Activated T-helper 1 cell treated with anti-CD3 and anti-CD28 coated beads, Interleukin-12 subunit alpha, Interleukin-12 subunit beta, Interleukin-2, Interleukin-4 antibody, amounts not matched to agents 30 ng/mL and 10 ng/mL and 1 ng/mL, durations not matched to agents 14 hours and 24 hours and 36 hours (primary cell): ENCODE data around the gene RNF166. TPM values are rescaled to one million over a fixed set of nuclear protein-coding genes. Genes with fewer than 3 reads are reported as not detected.

Source experiments
- DNase-seq: peaks from one replicate; pipeline ENCODE4 v3.0.0; 2021; ENCODE audit warnings: low spot score
- H3K27ac Mint-ChIP-seq: one replicate; pipeline ENCODE4 v1.8.0; 2021; ENCODE audit warnings: mild to moderate bottlenecking, mixed read lengths
- H3K27me3 Mint-ChIP-seq: one replicate; pipeline ENCODE4 v1.8.0; 2022; ENCODE audit warnings: mild to moderate bottlenecking, moderate library complexity, mixed read lengths; ENCODE audit not compliant: insufficient read depth
- H3K36me3 Mint-ChIP-seq: one replicate; pipeline ENCODE4 v1.8.0; 2021; ENCODE audit warnings: low read depth, mixed read lengths
- H3K4me1 Mint-ChIP-seq: one replicate; pipeline ENCODE4 v1.8.0; 2021; ENCODE audit warnings: low read depth, mixed read lengths
- H3K4me3 Mint-ChIP-seq: one replicate; pipeline ENCODE4 v1.8.0; 2021; ENCODE audit warnings: mild to moderate bottlenecking, moderate library complexity, mixed read lengths
- H3K9me3 Mint-ChIP-seq: one replicate; pipeline ENCODE4 v1.8.0; 2021; ENCODE audit warnings: mixed read lengths
- intact Hi-C: fragments of 100-400 bp; cut with micrococcal nuclease; formaldehyde crosslinking; loops from one replicate; pipeline ENCODE4 v1.15.1; 2024
- total RNA-seq: library from RNA; stranded (reverse); gene quantifications from 2 replicates; pipeline ENCODE4 v1.2.3, GENCODE V29; 2022

RNF166 gene
- total RNA-seq, 1 donor from 2014 or later: 42.4 TPM

DNA sequence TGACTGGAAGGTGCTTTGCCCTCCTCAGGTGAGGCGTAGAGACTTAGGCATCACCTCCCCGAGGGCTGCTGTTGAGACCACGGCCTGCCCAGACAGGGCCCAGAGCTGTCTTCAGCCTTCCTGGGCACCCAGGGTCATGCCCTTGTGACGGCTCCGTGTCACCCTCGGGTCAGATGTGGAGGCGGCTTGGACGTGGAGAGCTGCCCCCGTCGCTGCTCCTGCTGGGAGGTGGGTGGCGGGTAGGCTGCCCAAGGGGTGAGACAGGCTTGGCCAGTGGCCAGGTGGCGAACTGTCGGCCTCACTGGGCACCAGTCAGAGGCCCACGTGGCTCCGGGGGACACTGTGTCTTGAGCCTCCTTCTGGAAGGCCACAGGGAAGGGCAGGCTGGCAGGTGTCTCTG, 11.0 kb downstream of the RNF166 start:
- intact Hi-C loops: no loop called here

DNA sequence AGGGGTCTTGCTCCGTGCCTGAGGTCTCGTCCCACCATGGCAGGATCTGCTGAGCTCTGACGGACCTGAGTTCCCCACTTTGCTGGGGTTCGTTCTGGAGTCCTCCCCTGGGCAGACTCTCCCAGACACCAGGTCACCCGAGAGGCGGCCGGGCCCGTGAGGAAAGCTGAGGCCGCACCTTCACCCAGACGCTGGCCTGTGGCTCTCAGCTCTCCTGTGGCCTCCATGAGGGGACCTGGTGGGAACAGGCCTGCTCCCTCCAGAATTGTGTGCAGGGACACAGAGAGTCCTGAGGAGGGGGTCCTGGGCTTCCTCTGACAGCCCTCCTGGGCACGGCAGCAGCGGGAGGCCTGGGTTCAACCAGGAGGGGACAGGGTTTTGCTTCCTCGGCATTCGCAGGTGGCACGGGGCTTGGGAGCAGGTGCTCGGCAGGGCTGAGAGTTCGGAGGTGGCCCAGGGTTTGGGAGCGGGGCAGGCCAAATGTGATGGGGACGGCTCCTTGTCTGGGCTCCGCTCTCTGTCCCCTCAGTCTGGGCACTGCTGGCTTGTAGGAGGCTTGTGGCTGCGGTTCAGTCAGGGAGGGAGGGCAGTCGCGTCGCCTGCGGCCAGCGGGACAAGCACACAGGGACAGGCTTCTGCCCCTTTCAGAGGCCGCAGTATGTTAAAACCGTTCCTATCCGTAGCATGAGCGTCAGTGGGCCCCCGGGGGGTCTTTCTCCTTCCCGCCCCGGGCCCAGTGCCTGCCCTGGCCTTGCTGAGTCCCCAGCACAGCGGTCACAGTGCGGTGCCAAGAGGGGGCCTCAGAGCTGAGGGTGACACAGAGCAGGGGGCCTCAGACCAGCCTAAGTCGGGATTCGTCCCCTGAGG, 11.8 kb downstream of the RNF166 start:
- H3K27ac Mint-ChIP-seq: no peak overlapping the region
- no peak overlapping the region for H3K4me3 Mint-ChIP-seq
- H3K36me3 Mint-ChIP-seq: peaks cover 10% of the 10 kb centered on the region

More for the DNA sequence above, 11.0 kb downstream of the RNF166 start:
- no peak for DNase-seq
- peaks cover 15% of the 10 kb centered on the region for H3K36me3 Mint-ChIP-seq
- H3K27me3 Mint-ChIP-seq: no peaks in the 10 kb centered on the region
- H3K4me3 Mint-ChIP-seq: no peak overlapping the region
- H3K27ac Mint-ChIP-seq: no peak overlapping the region
- peaks cover 37% of the 10 kb centered on the region for H3K4me1 Mint-ChIP-seq
- no peaks in the 10 kb centered on the region for H3K9me3 Mint-ChIP-seq

DNA sequence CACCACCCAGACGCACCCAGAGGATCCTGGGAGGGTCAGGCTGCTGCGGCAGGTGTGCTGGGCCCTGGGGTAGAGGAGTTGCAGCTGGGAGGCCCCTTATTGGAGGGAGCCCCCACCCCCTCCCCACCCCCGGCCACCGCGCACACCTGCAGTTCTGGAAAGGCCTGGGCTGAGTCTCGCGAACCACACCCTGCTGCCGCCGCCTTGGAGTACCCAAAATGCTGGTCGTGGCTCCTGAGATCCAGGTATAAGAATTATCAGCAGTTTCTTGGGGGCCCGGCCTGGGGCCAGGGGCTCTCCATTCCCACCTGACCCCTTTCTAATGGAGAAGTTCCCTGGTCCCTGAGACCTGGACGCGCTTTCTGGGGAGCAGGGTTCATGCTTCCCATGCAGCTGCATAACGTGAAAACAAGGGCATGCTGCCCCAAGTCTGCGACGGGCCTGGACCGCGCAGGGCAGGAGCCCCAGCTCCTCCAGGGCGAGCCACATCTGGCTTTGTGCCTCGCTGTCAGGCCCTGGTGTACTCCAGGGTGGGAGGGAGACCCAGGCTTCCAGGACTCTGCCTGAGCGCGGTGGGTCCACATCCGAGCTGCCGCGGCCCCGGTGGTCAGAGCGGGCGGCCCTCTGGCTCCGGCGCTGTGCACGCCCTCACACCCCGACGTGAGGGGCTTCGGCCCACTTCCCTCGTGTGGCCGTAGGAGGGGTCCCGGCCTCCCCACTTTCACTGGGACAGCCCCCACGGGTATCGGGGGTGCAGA, 12.6 kb downstream of the RNF166 start:
- no peak for DNase-seq
- Mint-ChIP-seq H3K27ac (no peak overlapping the region), H3K4me3 (no peak overlapping the region), H3K27me3 (no peaks in the 10 kb centered on the region), H3K36me3 (peaks cover 10% of the 10 kb centered on the region), H3K4me1 (peaks cover 32% of the 10 kb centered on the region), H3K9me3 (no peaks in the 10 kb centered on the region)
- intact Hi-C loops: no loop called here

More for the DNA sequence above, 11.8 kb downstream of the RNF166 start:
- no peaks in the 10 kb centered on the region for H3K9me3 Mint-ChIP-seq
- intact Hi-C loops: no loop called here
- peaks cover 33% of the 10 kb centered on the region for H3K4me1 Mint-ChIP-seq
- no peak for DNase-seq
- H3K27me3 Mint-ChIP-seq: no peaks in the 10 kb centered on the region

DNA sequence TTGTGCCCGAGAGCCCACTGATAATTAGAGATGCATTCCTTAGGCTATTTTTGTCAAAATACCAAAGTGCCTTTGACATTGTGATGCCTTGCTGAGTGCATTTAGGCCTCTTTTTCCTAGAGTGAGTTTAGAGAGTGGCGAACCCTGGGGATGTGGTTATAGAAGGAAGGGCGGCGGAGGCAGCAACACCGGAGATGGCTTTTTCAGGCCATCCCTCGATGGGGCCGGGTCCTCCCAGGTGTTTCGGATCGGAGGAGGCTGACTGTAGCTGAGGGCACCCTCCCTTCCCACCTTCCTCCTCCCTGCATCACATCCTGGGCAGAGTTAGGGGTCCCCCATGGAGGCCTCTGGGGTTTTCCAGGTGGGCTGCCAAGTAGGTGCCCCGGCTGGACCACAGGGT, 13.3 kb downstream of the RNF166 start:
- peaks cover 35% of the 10 kb centered on the region for H3K4me1 Mint-ChIP-seq
- H3K27ac Mint-ChIP-seq: no peak overlapping the region
- H3K27me3 Mint-ChIP-seq: no peaks in the 10 kb centered on the region
- no peaks in the 10 kb centered on the region for H3K9me3 Mint-ChIP-seq
- H3K4me3 Mint-ChIP-seq: no peak overlapping the region
- no peak for DNase-seq
- intact Hi-C loops: no loop called here
- H3K36me3 Mint-ChIP-seq: peaks cover 7% of the 10 kb centered on the region

DNA sequence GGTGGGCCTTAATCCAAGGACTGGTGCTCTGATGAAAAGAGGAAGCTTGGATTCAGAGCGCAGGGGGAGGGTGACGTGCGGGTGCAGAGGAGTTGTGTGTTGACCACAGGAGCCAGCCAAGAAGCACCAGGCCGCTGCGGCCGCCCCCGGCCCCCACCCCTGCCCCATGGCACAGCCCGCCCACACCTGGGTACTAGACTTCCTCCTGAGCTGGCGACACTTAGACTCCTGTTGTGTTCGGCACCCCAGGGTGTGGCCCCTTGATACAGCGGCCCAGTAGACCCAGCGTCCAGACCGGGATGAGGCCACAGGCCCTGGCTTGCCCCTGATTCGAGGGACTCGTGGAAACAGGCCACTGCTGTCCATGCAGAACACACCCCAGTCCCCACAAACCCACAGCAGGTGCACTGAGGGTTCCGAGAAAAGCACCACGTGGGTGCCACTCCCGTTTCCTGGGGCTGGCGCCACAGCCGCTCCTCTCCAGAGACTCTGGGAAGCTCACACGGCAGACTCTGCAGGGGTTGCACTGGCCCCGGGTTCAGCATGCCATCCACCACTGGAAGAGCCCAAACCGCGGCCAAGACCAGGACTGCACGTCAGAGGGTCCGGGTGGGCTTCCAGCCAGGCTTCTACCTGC, 14.2 kb downstream of the RNF166 start:
- H3K27ac Mint-ChIP-seq: peak overlapping the region; percentile 80
- no peaks in the 10 kb centered on the region for H3K27me3 Mint-ChIP-seq
- no peaks in the 10 kb centered on the region for H3K9me3 Mint-ChIP-seq
- DNase-seq: peak; percentile 51
- peaks cover 3% of the 10 kb centered on the region for H3K36me3 Mint-ChIP-seq
- H3K4me1 Mint-ChIP-seq: peaks cover 38% of the 10 kb centered on the region
- intact Hi-C loops: no loop called here
- peak overlapping the region; percentile 15 for H3K4me3 Mint-ChIP-seq

DNA sequence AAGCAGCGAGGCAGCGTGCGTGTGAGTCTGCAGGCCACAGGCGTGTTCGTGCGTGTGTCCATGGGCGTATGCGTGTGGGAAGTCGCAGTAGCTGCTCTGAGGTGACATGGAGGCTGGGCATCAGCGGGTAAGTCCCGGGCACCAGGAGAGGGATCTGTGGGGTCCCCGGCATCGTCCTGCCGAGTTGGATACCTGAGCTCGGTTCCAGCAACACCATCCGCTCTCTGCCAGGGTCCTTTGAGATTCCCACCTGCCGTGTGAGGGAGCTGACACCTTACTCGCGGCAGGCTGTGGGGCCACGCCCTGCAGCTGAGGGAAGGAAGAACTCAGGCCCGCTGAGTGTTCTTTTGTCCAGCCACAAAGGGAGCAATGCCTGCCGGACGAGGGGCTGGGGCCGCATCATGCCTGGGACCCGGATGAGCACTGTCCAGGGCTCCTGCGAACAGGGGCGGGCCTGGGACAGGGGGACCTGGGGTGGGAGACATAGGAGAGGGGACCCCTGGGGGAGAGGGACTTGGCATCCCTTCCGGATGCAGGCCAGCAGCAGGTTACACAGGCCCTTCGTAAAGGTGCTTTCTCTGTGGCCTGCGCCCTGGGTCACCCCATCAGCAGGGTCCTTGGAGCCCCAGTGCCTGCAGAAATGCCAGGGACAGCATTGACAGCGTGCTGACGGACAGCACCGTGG, 14.9 kb downstream of the RNF166 start:
- DNase-seq: no peak
- no peaks in the 10 kb centered on the region for H3K9me3 Mint-ChIP-seq
- peak overlapping the region; percentile 46 for H3K4me3 Mint-ChIP-seq
- peaks cover 2% of the 10 kb centered on the region for H3K36me3 Mint-ChIP-seq
- intact Hi-C loops: no loop called here
- no peaks in the 10 kb centered on the region for H3K27me3 Mint-ChIP-seq
- H3K27ac Mint-ChIP-seq: peak overlapping the region; percentile 72
- H3K4me1 Mint-ChIP-seq: peaks cover 38% of the 10 kb centered on the region

DNA sequence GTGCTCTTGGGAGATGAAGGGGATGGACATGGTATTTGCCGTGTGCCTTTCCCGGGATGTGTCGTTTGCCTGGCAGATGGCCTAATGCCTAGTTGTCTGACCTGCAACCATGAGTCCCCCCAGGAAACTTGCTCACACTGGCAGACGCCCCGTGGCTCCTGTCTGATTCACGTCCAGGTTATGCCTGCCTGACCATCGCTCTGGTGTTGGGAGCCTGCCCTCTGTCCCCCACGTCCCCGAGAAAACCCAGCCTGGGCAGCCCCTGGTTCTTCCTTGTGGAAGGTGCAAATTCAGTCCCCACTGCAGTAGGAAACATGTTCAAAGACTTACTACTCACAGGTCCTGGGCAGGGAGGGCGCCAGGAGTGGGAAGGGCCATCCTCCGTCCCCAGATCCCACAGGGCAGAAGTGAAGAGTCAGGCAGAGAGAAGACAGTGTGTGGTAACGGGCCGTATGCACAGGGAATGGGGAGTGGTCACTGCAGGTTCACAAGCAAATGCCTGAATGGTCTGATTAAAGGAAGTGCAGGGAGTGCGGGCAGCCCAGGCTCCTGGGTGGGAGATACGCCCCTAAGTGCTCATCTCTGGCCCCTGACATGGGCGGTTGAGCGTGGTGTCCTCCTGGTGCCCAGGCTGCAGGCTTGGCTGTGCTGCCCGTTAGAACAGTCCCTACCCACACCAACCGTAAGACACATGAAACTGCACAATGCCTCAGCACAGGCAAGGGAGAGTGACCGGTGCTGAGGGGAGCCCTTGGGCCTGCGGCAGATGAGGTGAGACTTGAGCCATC, 15.7 kb downstream of the RNF166 start:
- no peaks in the 10 kb centered on the region for H3K27me3 Mint-ChIP-seq
- intact Hi-C loops: no loop called here
- no peak for DNase-seq
- peaks cover 38% of the 10 kb centered on the region for H3K4me1 Mint-ChIP-seq
- peak overlapping the region; percentile 46 for H3K4me3 Mint-ChIP-seq
- peaks cover 2% of the 10 kb centered on the region for H3K36me3 Mint-ChIP-seq
- no peaks in the 10 kb centered on the region for H3K9me3 Mint-ChIP-seq
- H3K27ac Mint-ChIP-seq: peak overlapping the region; percentile 72

DNA sequence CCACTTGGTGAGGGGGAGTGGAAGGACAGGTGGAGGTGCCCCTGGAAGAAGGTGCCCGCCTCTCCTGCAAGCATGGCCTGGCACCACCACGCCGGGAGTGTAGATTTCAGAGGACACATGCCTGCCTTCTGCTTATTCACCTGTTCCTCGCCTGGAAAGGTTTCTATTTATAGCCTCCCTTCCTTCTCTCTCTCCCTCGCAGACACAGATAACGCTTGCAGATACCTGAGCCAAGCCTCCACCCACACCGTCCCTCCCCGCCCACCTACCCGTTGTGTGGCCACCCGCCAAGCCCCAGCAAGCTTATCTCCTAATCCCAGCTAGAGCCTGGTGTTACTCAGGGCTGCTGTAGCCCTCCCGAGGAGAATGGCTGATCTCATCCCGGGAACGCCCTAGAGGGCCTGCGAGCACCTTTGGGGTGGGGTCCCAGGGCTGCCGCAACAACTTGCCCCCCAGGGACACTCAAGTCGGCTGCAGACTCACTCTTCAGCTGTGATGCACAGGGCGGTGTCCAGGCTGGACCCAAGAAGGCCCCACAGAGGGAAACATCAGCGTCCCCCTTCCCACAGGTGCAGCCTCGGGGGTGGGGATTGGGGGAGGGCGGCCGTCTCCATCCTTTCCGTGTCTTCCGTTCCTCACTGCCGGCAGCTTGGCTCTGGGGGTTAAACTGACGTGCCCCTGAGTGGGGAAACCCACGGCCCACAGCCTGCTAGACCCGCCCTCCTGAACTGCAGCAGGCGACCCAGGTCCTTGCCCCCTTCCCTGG, 18.0 kb downstream of the RNF166 start:
- no peak overlapping the region for H3K4me3 Mint-ChIP-seq
- intact Hi-C loops: no loop called here
- peaks cover 3% of the 10 kb centered on the region for H3K27me3 Mint-ChIP-seq
- no peak for DNase-seq
- peaks cover 1% of the 10 kb centered on the region for H3K36me3 Mint-ChIP-seq
- no peaks in the 10 kb centered on the region for H3K9me3 Mint-ChIP-seq
- peaks cover 50% of the 10 kb centered on the region for H3K4me1 Mint-ChIP-seq
- no peak overlapping the region for H3K27ac Mint-ChIP-seq

DNA sequence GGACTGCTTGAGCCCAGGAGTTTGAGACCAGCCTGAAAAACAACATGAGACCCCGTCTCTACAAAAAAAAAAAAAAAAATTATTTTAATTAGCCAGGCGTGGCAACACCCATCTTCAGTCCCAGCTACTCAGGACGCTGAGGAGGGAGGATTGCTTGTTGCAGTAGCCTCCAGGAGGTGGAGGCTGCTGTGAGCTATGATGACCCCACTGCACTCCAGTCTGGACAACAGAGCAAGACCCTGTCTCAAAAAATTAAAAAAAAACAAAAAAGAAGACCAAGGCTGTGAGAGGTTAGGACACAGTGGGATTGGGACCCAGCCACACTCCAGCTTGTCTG, 18.6 kb downstream of the RNF166 start:
- H3K4me1 Mint-ChIP-seq: peaks cover 46% of the 10 kb centered on the region
- peaks cover 3% of the 10 kb centered on the region for H3K27me3 Mint-ChIP-seq
- H3K36me3 Mint-ChIP-seq: peaks cover 1% of the 10 kb centered on the region
- H3K9me3 Mint-ChIP-seq: no peaks in the 10 kb centered on the region
- H3K27ac Mint-ChIP-seq: no peak overlapping the region
- intact Hi-C loops: no loop called here
- DNase-seq: no peak
- no peak overlapping the region for H3K4me3 Mint-ChIP-seq

DNA sequence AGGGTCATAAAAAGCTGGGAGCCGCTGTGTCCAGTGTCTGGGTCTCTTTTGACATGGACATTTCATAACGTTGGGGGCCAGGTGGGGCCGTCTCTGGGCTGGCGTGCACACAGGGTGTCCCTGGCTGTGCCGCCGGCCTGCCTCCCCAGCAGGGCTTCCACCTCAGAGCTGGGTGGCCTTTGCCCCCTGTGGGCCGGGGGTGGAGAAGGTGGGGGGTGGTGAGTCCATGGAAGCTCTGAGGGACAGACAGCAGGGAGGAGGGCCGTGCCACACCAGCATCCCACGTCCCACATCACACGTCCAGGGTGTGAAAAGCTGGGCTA, 19.0 kb downstream of the RNF166 start:
- peaks cover 3% of the 10 kb centered on the region for H3K27me3 Mint-ChIP-seq
- no peak overlapping the region for H3K27ac Mint-ChIP-seq
- H3K36me3 Mint-ChIP-seq: peaks cover 1% of the 10 kb centered on the region
- intact Hi-C loops: no loop called here
- no peaks in the 10 kb centered on the region for H3K9me3 Mint-ChIP-seq
- no peak overlapping the region for H3K4me3 Mint-ChIP-seq
- peaks cover 46% of the 10 kb centered on the region for H3K4me1 Mint-ChIP-seq
- no peak for DNase-seq

DNA sequence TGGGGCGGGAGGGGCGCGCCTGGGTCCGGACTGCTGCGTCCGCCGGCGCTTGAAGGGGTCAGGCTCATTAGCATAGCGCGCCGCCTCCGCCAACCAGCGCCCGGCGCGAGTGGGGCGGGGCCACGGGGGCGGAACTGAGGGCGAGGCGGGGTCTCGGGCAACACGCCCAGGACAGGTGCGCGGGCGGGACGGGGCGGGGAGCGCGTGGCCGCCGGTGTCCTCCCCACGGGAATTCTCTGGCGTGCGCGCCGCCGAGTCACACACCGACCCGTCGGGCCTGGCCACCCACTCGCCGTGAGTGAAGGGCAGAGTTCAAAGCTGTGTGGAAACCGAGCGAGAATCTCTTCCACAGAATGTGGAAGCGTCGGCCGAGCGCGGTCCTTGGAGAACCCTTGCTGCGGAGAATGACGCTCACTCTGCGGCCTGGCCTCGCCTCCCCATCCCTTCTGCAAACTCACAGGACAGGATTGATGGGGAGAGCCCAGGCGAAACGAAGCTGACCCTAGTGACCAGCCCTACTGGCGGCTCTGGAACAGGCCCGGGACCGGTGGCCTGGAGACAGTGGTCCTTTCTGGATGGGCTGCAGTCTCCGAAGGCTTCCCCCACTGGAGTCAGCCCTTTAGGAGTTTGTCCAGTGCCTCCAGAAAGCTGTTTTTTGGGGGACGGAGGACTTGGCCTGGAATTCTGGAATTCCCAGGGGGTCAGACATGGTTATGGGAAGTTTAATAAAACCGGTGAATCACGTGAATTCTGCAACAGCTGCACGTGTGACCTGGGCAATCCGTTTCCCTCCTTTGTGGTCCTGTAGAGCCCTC, 19.6 kb downstream of the RNF166 start, which contains the start of gene SNAI3:
Gene SNAI3 (minus strand): TSS at position 69 of the 815 bp plus-strand sequence. CDS start 101 bp downstream, outside the sequence.
- H3K27me3 Mint-ChIP-seq: peaks cover 3% of the 10 kb centered on the region
- H3K4me1 Mint-ChIP-seq: peaks cover 46% of the 10 kb centered on the region
- no peak within 1 kb of the TSS for H3K27ac Mint-ChIP-seq
- intact Hi-C loops: loop anchor here (1.0 kb wide), 3 partner anchors 15 to 35 kb away; partner anchors contain the start of genes CYBA and MVD
- peak; percentile 87 for DNase-seq
- H3K36me3 Mint-ChIP-seq: peaks cover 1% of the 10 kb centered on the region
- peak within 1 kb of the TSS; percentile 80 for H3K4me3 Mint-ChIP-seq
- no peaks in the 10 kb centered on the region for H3K9me3 Mint-ChIP-seq
